DND-41 (cell line): ENCODE results near the gene RPUSD4.
"Not testable (repeated sequence)": the region's sequence is repeated elsewhere in the genome, so short reads cannot be mapped to it uniquely, and the experiment has no call there.

Source experiments
- ATAC-seq: fragments of 200-7000 bp; cut with Tn5 transposase; 3 replicates; pipeline ENCODE4 v1.9.1; 2021; ENCODE audit warnings: low read depth; ENCODE audit not compliant: insufficient read depth
- DNase-seq: peaks from one replicate; pipeline ENCODE4 v3.0.0-alpha.2; 2020
- H2AFZ ChIP-seq: 2 replicates; pipeline ENCODE4 v1.6.0; 2012; ENCODE audit warnings: low read depth, low read length
- H3K27ac ChIP-seq: 2 replicates; pipeline ENCODE4 v1.5.1; 2012; ENCODE audit warnings: low read length, inconsistent platforms
- H3K27me3 ChIP-seq: fragments of 200-600 bp; sonication (generic); 2 replicates; pipeline ENCODE4 v1.6.0; 2012; ENCODE audit warnings: low read length, mild to moderate bottlenecking, inconsistent platforms; ENCODE audit not compliant: insufficient read depth, poor library complexity
- H3K36me3 ChIP-seq: 2 replicates; pipeline ENCODE4 v1.5.1; 2012; ENCODE audit warnings: low read length, inconsistent platforms; ENCODE audit not compliant: insufficient read depth
- H3K4me1 ChIP-seq: 2 replicates; pipeline ENCODE4 v1.5.1; 2012; ENCODE audit warnings: mild to moderate bottlenecking, low read length; ENCODE audit not compliant: insufficient read depth
- H3K4me2 ChIP-seq: 2 replicates; pipeline ENCODE4 v1.6.0; 2012; ENCODE audit warnings: mild to moderate bottlenecking, moderate library complexity, low read length, inconsistent platforms; ENCODE audit not compliant: insufficient read depth
- H3K4me3 ChIP-seq, 2 experiments: fragments of 200-600 bp in 1 of 2; shearing (Covaris generic) in 1 of 2; 2 replicates each; pipeline ENCODE4 v1.5.1; 2012 to 2016; ENCODE audit warnings: inconsistent platforms in 2 of 2, low read length in 2 of 2, mild to moderate bottlenecking in 2 of 2, low read depth in 1 of 2, moderate library complexity in 1 of 2
- H3K79me2 ChIP-seq: 2 replicates; pipeline ENCODE4 v1.6.0; 2012; ENCODE audit warnings: low read length, inconsistent platforms; ENCODE audit not compliant: insufficient read depth
- H3K9ac ChIP-seq: 2 replicates; pipeline ENCODE4 v1.6.0; 2012; ENCODE audit warnings: low read depth, mild to moderate bottlenecking, inconsistent platforms, low read length, moderate library complexity
- H3K9me3 ChIP-seq: 2 replicates; pipeline ENCODE4 v1.5.1; 2012; ENCODE audit warnings: low read length, moderate library complexity, mild to moderate bottlenecking, inconsistent platforms; ENCODE audit not compliant: insufficient read depth, severe bottlenecking
- H4K20me1 ChIP-seq: 2 replicates; pipeline ENCODE4 v1.6.0; 2012; ENCODE audit warnings: low read length; ENCODE audit not compliant: insufficient read depth
- EZH2 ChIP-seq: IDR thresholded peaks from 3 replicates; pipeline ENCODE4 v1.6.1; 2012; ENCODE audit warnings: borderline replicate concordance, low read depth, mild to moderate bottlenecking, moderate library complexity, low read length, inconsistent platforms; ENCODE audit not compliant: severe bottlenecking
- TF ChIP-seq, protein P1 (sequence below): IDR thresholded peaks from 2 replicates; pipeline ENCODE4 v1.5.1; 2012; ENCODE audit warnings: borderline replicate concordance, low read length, moderate library complexity, mild to moderate bottlenecking; ENCODE audit not compliant: poor library complexity, severe bottlenecking; ENCODE audit errors: extremely low read depth

The RPUSD4 gene

DNA sequence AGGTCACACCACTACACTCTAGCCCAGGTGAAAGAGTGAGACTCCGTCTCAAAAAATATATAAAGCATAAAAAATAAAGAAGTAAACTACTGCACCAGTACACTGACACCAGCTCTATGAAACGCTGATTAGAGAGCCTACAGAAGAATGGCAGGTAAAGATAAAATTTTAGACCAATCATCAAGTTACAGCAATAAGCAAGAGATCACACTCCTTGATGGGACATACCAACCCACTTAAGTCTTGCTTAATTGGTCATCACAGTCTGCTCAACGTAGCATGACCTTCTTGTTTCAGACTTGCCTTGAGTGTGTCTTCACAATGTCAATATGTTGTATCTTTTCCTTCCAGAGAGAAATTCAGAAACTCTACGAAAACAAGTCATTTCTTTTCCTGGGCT is 44.8 kb upstream of the RPUSD4 start:
- Histone ChIP-seq H3K4me3 (no peak overlapping the region), H3K36me3 (peaks cover 57% of the 10 kb centered on the region), H3K9ac (no peak overlapping the region), H2AFZ (no peak overlapping the region), H4K20me1 (no peaks in the 10 kb centered on the region), H3K79me2 (no peaks in the 10 kb centered on the region), H3K27me3 (no peaks in the 10 kb centered on the region), H3K9me3 (no peaks in the 10 kb centered on the region), H3K4me1 (no peaks in the 10 kb centered on the region), H3K4me2 (no peak overlapping the region), H3K27ac (no peak overlapping the region)
- TF ChIP-seq, protein P1, sequence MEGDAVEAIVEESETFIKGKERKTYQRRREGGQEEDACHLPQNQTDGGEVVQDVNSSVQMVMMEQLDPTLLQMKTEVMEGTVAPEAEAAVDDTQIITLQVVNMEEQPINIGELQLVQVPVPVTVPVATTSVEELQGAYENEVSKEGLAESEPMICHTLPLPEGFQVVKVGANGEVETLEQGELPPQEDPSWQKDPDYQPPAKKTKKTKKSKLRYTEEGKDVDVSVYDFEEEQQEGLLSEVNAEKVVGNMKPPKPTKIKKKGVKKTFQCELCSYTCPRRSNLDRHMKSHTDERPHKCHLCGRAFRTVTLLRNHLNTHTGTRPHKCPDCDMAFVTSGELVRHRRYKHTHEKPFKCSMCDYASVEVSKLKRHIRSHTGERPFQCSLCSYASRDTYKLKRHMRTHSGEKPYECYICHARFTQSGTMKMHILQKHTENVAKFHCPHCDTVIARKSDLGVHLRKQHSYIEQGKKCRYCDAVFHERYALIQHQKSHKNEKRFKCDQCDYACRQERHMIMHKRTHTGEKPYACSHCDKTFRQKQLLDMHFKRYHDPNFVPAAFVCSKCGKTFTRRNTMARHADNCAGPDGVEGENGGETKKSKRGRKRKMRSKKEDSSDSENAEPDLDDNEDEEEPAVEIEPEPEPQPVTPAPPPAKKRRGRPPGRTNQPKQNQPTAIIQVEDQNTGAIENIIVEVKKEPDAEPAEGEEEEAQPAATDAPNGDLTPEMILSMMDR, result no peak
- TF ChIP-seq EZH2, result no peak
- DNase-seq, result no peak
- ATAC-seq, result no peak

- H3K36me3 ChIP-seq, result peaks cover 63% of the 10 kb centered on the region
- H3K9me3 ChIP-seq, DNase-seq, H3K9ac ChIP-seq, H3K27ac ChIP-seq, H3K4me3 ChIP-seq, H2AFZ ChIP-seq, H3K79me2 ChIP-seq, H4K20me1 ChIP-seq, ATAC-seq, H3K4me2 ChIP-seq, H3K4me1 ChIP-seq, H3K27me3 ChIP-seq: not testable (repeated sequence)
These were observed 44.1 kb upstream of the RPUSD4 start for GRCh38 chr11:126255507-126255906.

DNA sequence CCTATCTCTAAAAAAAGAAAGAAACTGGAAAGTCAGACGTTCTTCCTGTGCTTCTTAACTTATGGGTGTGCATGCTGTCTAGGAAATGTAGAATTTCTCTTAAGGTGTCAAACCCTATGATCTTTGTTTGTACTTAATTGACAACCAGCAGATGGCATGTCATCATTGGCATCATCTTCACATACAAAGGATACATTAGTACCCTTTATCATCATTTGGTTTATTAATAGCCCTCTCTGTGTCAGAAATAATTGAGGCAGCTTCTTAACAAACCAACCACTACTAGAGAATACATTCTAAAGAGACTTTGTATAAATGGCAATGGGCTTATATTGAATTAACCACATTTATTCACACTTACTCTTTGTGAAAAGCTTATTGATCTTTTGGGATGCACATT is 43.4 kb upstream of the RPUSD4 start:
- no peak overlapping the region for H2AFZ ChIP-seq
- ATAC-seq, result no peak
- no peak overlapping the region for H3K4me3 ChIP-seq
- DNase-seq, result no peak
- H3K4me1 ChIP-seq, result no peaks in the 10 kb centered on the region
- no peak overlapping the region for H3K27ac ChIP-seq
- H3K4me2 ChIP-seq, result no peak overlapping the region
- H3K27me3 ChIP-seq, result no peaks in the 10 kb centered on the region
- H3K36me3 ChIP-seq, result peaks cover 65% of the 10 kb centered on the region
- no peak overlapping the region for H3K9ac ChIP-seq
- H3K79me2 ChIP-seq, result no peaks in the 10 kb centered on the region
- no peak for TF ChIP-seq EZH2
- TF ChIP-seq, protein P1, result no peak
- H4K20me1 ChIP-seq, result no peaks in the 10 kb centered on the region
- H3K9me3 ChIP-seq, result no peaks in the 10 kb centered on the region

DNA sequence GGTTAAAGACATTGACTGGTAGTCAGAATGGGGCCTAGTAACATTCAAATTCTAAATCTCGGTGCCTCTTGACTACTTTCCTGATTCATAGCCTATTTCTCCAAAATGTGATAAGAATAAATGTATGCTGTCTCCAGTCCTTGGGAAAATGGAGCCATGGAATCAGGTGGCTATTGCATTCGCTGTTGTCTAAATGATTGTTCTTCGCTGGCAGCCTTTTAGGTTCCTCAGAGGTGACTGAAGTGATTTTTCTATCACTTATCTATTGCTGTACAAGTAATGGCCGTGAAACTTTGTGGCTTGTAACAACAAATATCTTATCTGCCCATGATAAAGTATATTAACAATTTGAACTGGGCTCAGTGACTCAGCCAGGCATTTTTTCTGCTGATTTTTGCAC is 41.8 kb upstream of the RPUSD4 start:
- Histone ChIP-seq H3K4me2 (no peak overlapping the region), H2AFZ (no peak overlapping the region), H3K4me1 (no peaks in the 10 kb centered on the region), H3K27ac (no peak overlapping the region), H3K4me3 (no peak overlapping the region), H3K9ac (no peak overlapping the region), H3K79me2 (no peaks in the 10 kb centered on the region), H3K9me3 (no peaks in the 10 kb centered on the region), H3K27me3 (no peaks in the 10 kb centered on the region), H4K20me1 (no peaks in the 10 kb centered on the region), H3K36me3 (peaks cover 70% of the 10 kb centered on the region)
- DNase-seq (no peak), ATAC-seq (no peak)
- no peak for TF ChIP-seq EZH2
- TF ChIP-seq, protein P1, result no peak
